ENCODE data around the gene ROBO2.

The ROBO2 gene

GRCh38 chr3:77086408-77086807 lies 46.5 kb downstream of the ROBO2 start:
- DNase-seq (ENCODE audit: low read depth in 1 of 2, low spot score in 1 of 2), result no peak
- H3K27me3 ChIP-seq (ENCODE audit: insufficient read depth, poor library complexity, severe bottlenecking), result no peaks in the 10 kb centered on the region
- no peak overlapping the region for H3K4me3 ChIP-seq (replicated peaks; ENCODE audit: insufficient read depth, low read length)
- H3K27ac ChIP-seq (replicated peaks), result no peak overlapping the region
- TF ChIP-seq SPI1 (IDR thresholded peaks at IDR 0.05; ENCODE audit: borderline replicate concordance, low read depth) (no peak), GABPA (IDR thresholded peaks at IDR 0.05; ENCODE audit: low read depth) (no peak), POLR2AphosphoS5 (IDR thresholded peaks at IDR 0.05; ENCODE audit: low read depth) (no peak), CTCF (IDR thresholded peaks at IDR 0.05; ENCODE audit: insufficient read depth, low read length) (no peak), REST (IDR thresholded peaks at IDR 0.05; ENCODE audit: insufficient replicate concordance, low read depth) (no peak)

- Histone ChIP-seq H3K4me3 (replicated peaks; ENCODE audit: insufficient read depth, low read length) (no peak overlapping the region), H3K27ac (replicated peaks) (no peak overlapping the region), H3K27me3 (ENCODE audit: insufficient read depth, poor library complexity, severe bottlenecking) (no peaks in the 10 kb centered on the region)
- DNase-seq (ENCODE audit: low read depth in 1 of 2, low spot score in 1 of 2), result no peak
- TF ChIP-seq SPI1 (IDR thresholded peaks at IDR 0.05; ENCODE audit: borderline replicate concordance, low read depth), result no peak
- TF ChIP-seq CTCF (IDR thresholded peaks at IDR 0.05; ENCODE audit: insufficient read depth, low read length), result no peak
- TF ChIP-seq POLR2AphosphoS5 (IDR thresholded peaks at IDR 0.05; ENCODE audit: low read depth), result no peak
- no peak for TF ChIP-seq GABPA (IDR thresholded peaks at IDR 0.05; ENCODE audit: low read depth)
- TF ChIP-seq REST (IDR thresholded peaks at IDR 0.05; ENCODE audit: insufficient replicate concordance, low read depth), result no peak
Observed at GRCh38 chr3:77091809-77092208, 51.9 kb downstream of the ROBO2 start.

- Histone ChIP-seq H3K27me3 (ENCODE audit: insufficient read depth, poor library complexity, severe bottlenecking) (no peaks in the 10 kb centered on the region), H3K4me3 (replicated peaks; ENCODE audit: insufficient read depth, low read length) (no peak overlapping the region), H3K27ac (replicated peaks) (no peak overlapping the region)
- TF ChIP-seq SPI1 (IDR thresholded peaks at IDR 0.05; ENCODE audit: borderline replicate concordance, low read depth) (no peak), GABPA (IDR thresholded peaks at IDR 0.05; ENCODE audit: low read depth) (no peak), CTCF (IDR thresholded peaks at IDR 0.05; ENCODE audit: insufficient read depth, low read length) (no peak), POLR2AphosphoS5 (IDR thresholded peaks at IDR 0.05; ENCODE audit: low read depth) (no peak), REST (IDR thresholded peaks at IDR 0.05; ENCODE audit: insufficient replicate concordance, low read depth) (no peak)
- no peak for DNase-seq (ENCODE audit: low read depth in 1 of 2, low spot score in 1 of 2)
Observed at GRCh38 chr3:77093101-77093500, 53.2 kb downstream of the ROBO2 start.
